ENCODE measurements around the gene EXOC4.

- TF ChIP-seq ELK4 (CRISPR knock-in tag; IDR thresholded peaks at IDR 0.05; ENCODE audit: borderline replicate concordance) (no peak), CTCF (CRISPR knock-in tag; IDR thresholded peaks at IDR 0.05) (no peak), NFIC (IDR thresholded peaks at IDR 0.05; ENCODE audit: low read length) (no peak), ZNF253 (CRISPR knock-in tag; IDR thresholded peaks at IDR 0.05; ENCODE audit: borderline replicate concordance) (no peak), ZNF770 (CRISPR knock-in tag; IDR thresholded peaks at IDR 0.05) (no peak), PATZ1 (CRISPR knock-in tag; IDR thresholded peaks at IDR 0.05) (no peak), ZNF512 (CRISPR knock-in tag; IDR thresholded peaks at IDR 0.05) (no peak), KDM5B (CRISPR knock-in tag; IDR thresholded peaks at IDR 0.05; ENCODE audit: borderline replicate concordance) (no peak), RORA (CRISPR knock-in tag; IDR thresholded peaks at IDR 0.05) (no peak), ISL2 (CRISPR knock-in tag; IDR thresholded peaks at IDR 0.05) (no peak), ZKSCAN5 (CRISPR knock-in tag; IDR thresholded peaks at IDR 0.05) (no peak), CHD2 (IDR thresholded peaks at IDR 0.05; ENCODE audit: low read depth, low read length) (no peak), EP300 (IDR thresholded peaks at IDR 0.05; ENCODE audit: low read depth in 2 of 2, low read length in 2 of 2) (no peak), EP300 (CRISPR knock-in tag; IDR thresholded peaks at IDR 0.05; ENCODE audit: borderline replicate concordance) (no peak), SMC3 (IDR thresholded peaks at IDR 0.05; ENCODE audit: low read length) (no peak)
These were observed 225.8 kb downstream of the EXOC4 start for GRCh38 chr7:133478591-133479135.

All from HepG2 (cell line).